NCI-H146 treated with DMSO at 0.1 percent for 48 hours (cell line): ENCODE measurements around the gene ZNF764.

Experiments used
- DNase-seq: peaks from one replicate; lab custom pipeline; 2025; ENCODE audit not compliant: unreplicated experiment; lab: John Stamatoyannopoulos, UW

The ZNF764 gene

GRCh38 chr16:30570636-30571444, 12.7 kb upstream of the ZNF764 start:
- peak; percentile 47 for DNase-seq

- no peak for DNase-seq
These were observed 11.8 kb upstream of the ZNF764 start for GRCh38 chr16:30569746-30570635.

GRCh38 chr16:30569281-30569680, 11.1 kb upstream of the ZNF764 start:
- DNase-seq = no peak

- peak; percentile 21 for DNase-seq
These were observed 9.9 kb upstream of the ZNF764 start for GRCh38 chr16:30567991-30568638.

- no peak for DNase-seq
These were observed 9.2 kb upstream of the ZNF764 start for GRCh38 chr16:30567160-30567990.

GRCh38 chr16:30566531-30566930, 8.4 kb upstream of the ZNF764 start:
- no peak for DNase-seq

- no peak for DNase-seq
These were observed 7.8 kb upstream of the ZNF764 start for GRCh38 chr16:30565984-30566383.

GRCh38 chr16:30565526-30565925, 7.4 kb upstream of the ZNF764 start:
- DNase-seq = no peak

GRCh38 chr16:30562021-30562420, 3.8 kb upstream of the ZNF764 start:
- DNase-seq = no peak

GRCh38 chr16:30561089-30561816, 3.1 kb upstream of the ZNF764 start:
- DNase-seq = no peak

- DNase-seq = no peak
These were observed 1.5 kb upstream of the ZNF764 start for GRCh38 chr16:30559690-30560089.

GRCh38 chr16:30558789-30559377, 709 bp upstream of the ZNF764 start:
- no peak for DNase-seq

GRCh38 chr16:30557707-30557956, 542 bp downstream of the ZNF764 start:
- no peak for DNase-seq

GRCh38 chr16:30556125-30556473, 2.1 kb downstream of the ZNF764 start:
- no peak for DNase-seq

GRCh38 chr16:30555315-30556124, 2.7 kb downstream of the ZNF764 start:
- no peak for DNase-seq

- DNase-seq = no peak
These were observed 3.4 kb downstream of the ZNF764 start for GRCh38 chr16:30554557-30555314.

GRCh38 chr16:30553393-30553899, 4.7 kb downstream of the ZNF764 start:
- no peak for DNase-seq

GRCh38 chr16:30552956-30553355, 5.2 kb downstream of the ZNF764 start:
- no peak for DNase-seq
